COR-L47 (cell line): ENCODE results near the gene MYO18B.

Source experiments
- DNase-seq: peaks from one replicate; lab custom pipeline; 2025; lab: John Stamatoyannopoulos, UW

Gene MYO18B

GRCh38 chr22:25827415-25827814 lies 85.4 kb downstream of the MYO18B start:
- DNase-seq, result peak; percentile 34

GRCh38 chr22:25828422-25828821 lies 86.4 kb downstream of the MYO18B start:
- no peak for DNase-seq

GRCh38 chr22:25829237-25829636 lies 87.2 kb downstream of the MYO18B start:
- no peak for DNase-seq

GRCh38 chr22:25829808-25830777 lies 88.1 kb downstream of the MYO18B start:
- DNase-seq, result peak; percentile 41

GRCh38 chr22:25833091-25833490 lies 91.1 kb downstream of the MYO18B start:
- no peak for DNase-seq

GRCh38 chr22:25833676-25834075 lies 91.7 kb downstream of the MYO18B start:
- no peak for DNase-seq

- DNase-seq, result no peak
Measured at GRCh38 chr22:25834490-25834889, 92.5 kb downstream of the MYO18B start.

- DNase-seq, result no peak
Measured at GRCh38 chr22:25835348-25835747, 93.4 kb downstream of the MYO18B start.

GRCh38 chr22:25837288-25837900 lies 95.4 kb downstream of the MYO18B start:
- DNase-seq, result no peak

- no peak for DNase-seq
Measured at GRCh38 chr22:25838960-25839741, 97.2 kb downstream of the MYO18B start.

GRCh38 chr22:25839755-25840154 lies 97.8 kb downstream of the MYO18B start:
- no peak for DNase-seq

- DNase-seq, result no peak
Measured at GRCh38 chr22:25840167-25840566, 98.2 kb downstream of the MYO18B start.

- DNase-seq, result no peak
Measured at GRCh38 chr22:25840891-25841290, 98.9 kb downstream of the MYO18B start.

GRCh38 chr22:25841775-25842174 lies 99.8 kb downstream of the MYO18B start:
- no peak for DNase-seq

GRCh38 chr22:25843660-25844405 lies 101.8 kb downstream of the MYO18B start:
- DNase-seq, result peak; percentile 55

GRCh38 chr22:25844601-25845000 lies 102.6 kb downstream of the MYO18B start:
- no peak for DNase-seq

GRCh38 chr22:25845985-25846745 lies 104.2 kb downstream of the MYO18B start:
- DNase-seq, result no peak

GRCh38 chr22:25847451-25847850 lies 105.5 kb downstream of the MYO18B start:
- DNase-seq, result no peak

GRCh38 chr22:25848954-25849353 lies 107.0 kb downstream of the MYO18B start:
- no peak for DNase-seq

- DNase-seq, result no peak
Measured at GRCh38 chr22:25849522-25849921, 107.5 kb downstream of the MYO18B start.

GRCh38 chr22:25852223-25852622 lies 110.2 kb downstream of the MYO18B start:
- no peak for DNase-seq
